ENCODE measurements around the gene PHB1.

GRCh38 chr17:49433000-49433694 lies 18.5 kb upstream of the PHB1 start:
- TF ChIP-seq CTCF (tag by site-specific recombination; IDR thresholded peaks at IDR 0.05) (no peak), WT1 (tag by site-specific recombination; IDR thresholded peaks at IDR 0.05) (no peak), ZBTB20 (tag by site-specific recombination; IDR thresholded peaks at IDR 0.05) (no peak), YY1 (tag by site-specific recombination; IDR thresholded peaks at IDR 0.05) (no peak), ZNF10 (tag by site-specific recombination; IDR thresholded peaks at IDR 0.05) (no peak), ZNF776 (tag by site-specific recombination; IDR thresholded peaks at IDR 0.05; ENCODE audit: borderline replicate concordance) (no peak), ZNF274 (IDR thresholded peaks at IDR 0.05; ENCODE audit: low read length) (no peak), ZNF274 (tag by site-specific recombination; IDR thresholded peaks at IDR 0.05; ENCODE audit: borderline replicate concordance) (no peak), ZBTB26 (tag by site-specific recombination; optimal IDR thresholded peaks at IDR 0.05) (no peak), KLF16 (tag by site-specific recombination; IDR thresholded peaks at IDR 0.05) (no peak), ZNF707 (tag by site-specific recombination; IDR thresholded peaks at IDR 0.05) (no peak), ZNF639 (tag by site-specific recombination; IDR thresholded peaks at IDR 0.05) (no peak)
